AG04449 (cell line): ENCODE results near the gene ZFYVE16.
A peak's percentile ranks its signal among the peaks of the same experiment; 100 is the strongest.

Source experiments
- CTCF ChIA-PET: fragments of 350-600 bp; formaldehyde crosslinking; extraction: SDS; loops from one replicate; lab custom pipeline; 2021; ENCODE audit warnings: antibody characterized with exemption; lab: Yijun Ruan, JAX
- POLR2A ChIA-PET: fragments of 400-600, 350-600 bp; formaldehyde crosslinking; extraction: SDS; loops from one replicate; lab custom pipeline; 2020; ENCODE audit warnings: antibody characterized with exemption, inconsistent platforms; lab: Yijun Ruan, JAX
- DNase-seq: peaks from one replicate; pipeline ENCODE4 v3.0.0-alpha.2; 2010; ENCODE audit warnings: low read depth, low spot score
- H3K4me3 ChIP-seq: 2 replicates; pipeline ENCODE4 v1.5.1; 2011; ENCODE audit warnings: low read depth, mild to moderate bottlenecking, control low read depth, low read length
- TF ChIP-seq, protein P1 (sequence below): IDR thresholded peaks from one replicate; pipeline ENCODE4 v1.5.1; 2011; ENCODE audit warnings: mild to moderate bottlenecking, moderate library complexity, low read length, control low read depth, inconsistent platforms; ENCODE audit not compliant: insufficient read depth; ENCODE audit errors: missing control alignments

ZFYVE16 gene

DNA sequence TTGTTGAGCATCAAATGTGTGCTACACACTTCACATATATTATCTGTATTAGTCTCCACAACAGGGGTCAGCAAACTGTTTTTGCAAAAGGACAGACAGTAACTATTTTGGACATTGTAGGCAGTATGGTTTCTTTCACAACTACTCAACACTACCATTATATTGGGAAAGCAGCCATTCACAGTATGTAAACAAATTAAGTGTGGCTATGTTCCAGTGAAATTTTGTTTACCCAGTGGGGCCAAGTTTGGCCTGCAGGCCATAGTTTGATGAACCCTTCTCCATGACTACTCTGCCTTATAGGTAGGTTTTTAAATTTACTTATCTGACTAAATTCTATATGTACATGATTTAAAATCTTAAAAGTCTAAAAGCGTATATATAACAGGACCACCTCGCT is 67.1 kb downstream of the ZFYVE16 start:
- no peak for DNase-seq
- POLR2A ChIA-PET = no interaction called here
- CTCF ChIA-PET = no interaction called here

DNA sequence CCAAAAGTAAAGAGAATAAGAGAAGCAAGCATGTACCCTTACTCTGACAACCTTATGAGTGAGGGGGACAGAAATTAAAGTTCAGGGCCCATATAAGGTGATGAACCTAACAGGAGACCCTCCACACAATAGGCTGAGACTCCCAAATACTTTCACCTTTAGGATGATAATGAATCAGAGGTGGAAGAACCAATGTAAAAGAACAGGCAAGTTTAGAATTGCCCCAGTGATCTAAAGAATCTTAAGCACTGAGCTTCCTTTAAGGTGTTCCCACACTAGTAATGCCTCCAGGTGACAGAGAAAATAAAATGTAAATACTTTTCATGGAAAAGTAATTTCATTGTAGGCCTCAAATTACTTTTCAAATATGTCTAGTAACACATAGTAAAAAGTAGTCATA is 71.8 kb downstream of the ZFYVE16 start:
- POLR2A ChIA-PET = no interaction called here
- CTCF ChIA-PET = interaction anchor here (1.3 to 9.5 kb wide), 5 partner anchors 13 to 194 kb away, joined by 4 to 90 read pairs (median 26); no protein-coding TSS in a partner anchor
- DNase-seq = no peak
- TF ChIP-seq, protein P1, sequence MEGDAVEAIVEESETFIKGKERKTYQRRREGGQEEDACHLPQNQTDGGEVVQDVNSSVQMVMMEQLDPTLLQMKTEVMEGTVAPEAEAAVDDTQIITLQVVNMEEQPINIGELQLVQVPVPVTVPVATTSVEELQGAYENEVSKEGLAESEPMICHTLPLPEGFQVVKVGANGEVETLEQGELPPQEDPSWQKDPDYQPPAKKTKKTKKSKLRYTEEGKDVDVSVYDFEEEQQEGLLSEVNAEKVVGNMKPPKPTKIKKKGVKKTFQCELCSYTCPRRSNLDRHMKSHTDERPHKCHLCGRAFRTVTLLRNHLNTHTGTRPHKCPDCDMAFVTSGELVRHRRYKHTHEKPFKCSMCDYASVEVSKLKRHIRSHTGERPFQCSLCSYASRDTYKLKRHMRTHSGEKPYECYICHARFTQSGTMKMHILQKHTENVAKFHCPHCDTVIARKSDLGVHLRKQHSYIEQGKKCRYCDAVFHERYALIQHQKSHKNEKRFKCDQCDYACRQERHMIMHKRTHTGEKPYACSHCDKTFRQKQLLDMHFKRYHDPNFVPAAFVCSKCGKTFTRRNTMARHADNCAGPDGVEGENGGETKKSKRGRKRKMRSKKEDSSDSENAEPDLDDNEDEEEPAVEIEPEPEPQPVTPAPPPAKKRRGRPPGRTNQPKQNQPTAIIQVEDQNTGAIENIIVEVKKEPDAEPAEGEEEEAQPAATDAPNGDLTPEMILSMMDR = no peak
- H3K4me3 ChIP-seq = no peak overlapping the region

More for the DNA sequence above, 67.1 kb downstream of the ZFYVE16 start:
- H3K4me3 ChIP-seq = no peak overlapping the region
- TF ChIP-seq, protein P1 = no peak

DNA sequence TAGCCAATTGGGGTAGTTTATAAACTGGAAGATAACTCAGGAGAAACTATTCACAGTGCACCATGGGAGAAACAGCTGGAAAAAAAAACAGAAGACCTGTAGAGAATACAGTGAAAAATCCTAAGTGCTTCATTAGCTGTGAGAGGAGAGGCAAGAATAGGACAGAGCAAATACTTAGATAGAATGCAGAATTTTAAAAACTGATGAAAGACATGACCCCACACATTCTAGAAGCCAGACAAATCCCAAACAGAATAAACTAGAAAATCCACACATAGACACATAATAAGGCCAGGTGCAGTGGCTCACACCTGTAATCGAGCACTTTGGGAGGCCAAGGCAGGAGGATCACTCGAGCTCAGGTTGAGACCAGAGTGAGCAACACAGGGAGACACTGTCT is 72.5 kb downstream of the ZFYVE16 start:
- ChIA-PET POLR2A (no interaction called here), CTCF (interaction anchor here (1.3 to 9.5 kb wide), 12 partner anchors 12 to 714 kb away, joined by 4 to 90 read pairs (median 10); partner anchors contain the start of genes DHFR and MSH3)
- H3K4me3 ChIP-seq = no peak overlapping the region
- no peak for DNase-seq
- TF ChIP-seq, protein P1 = no peak

DNA sequence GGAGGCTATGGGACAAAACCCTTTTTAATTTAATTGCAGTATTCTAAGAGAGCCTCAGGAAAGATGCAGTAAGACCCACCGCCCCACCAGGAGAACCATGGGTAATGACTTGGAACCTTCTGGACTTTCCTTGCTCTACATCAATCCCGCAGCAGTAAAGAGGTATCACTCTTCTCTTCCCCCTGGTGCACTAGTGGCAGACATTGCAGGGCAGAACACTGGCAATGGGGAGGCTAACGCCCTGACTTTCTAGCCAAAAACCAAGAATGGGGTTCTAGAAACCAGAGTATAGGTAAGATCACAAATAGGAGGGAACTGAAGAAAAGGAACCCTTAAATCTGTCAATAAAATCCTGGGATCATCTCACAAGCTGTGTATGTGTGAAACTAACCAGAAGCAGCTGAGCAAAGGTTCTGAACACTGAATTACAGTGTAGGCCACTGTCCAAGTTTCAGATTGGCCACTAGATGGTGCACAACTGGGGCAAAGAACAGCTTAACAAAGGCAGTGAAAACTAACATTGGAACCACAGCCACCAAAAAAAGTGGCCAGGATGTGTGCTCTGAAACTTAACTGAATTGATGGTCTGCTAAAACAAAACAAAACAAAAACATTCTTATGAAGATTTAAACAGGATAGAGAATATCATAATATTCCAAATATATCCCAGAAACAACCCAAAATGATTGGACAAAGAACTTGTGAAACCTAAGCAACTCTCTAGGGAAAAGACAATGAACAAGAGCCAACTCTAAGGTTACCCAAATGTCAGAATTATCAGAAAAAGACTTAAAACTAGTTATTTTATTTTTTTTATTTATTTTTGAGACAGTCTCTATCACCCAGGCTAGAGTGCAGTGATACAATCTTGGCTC is 73.4 kb downstream of the ZFYVE16 start:
- TF ChIP-seq, protein P1 = peak; percentile 82
- H3K4me3 ChIP-seq = no peak overlapping the region
- ChIA-PET POLR2A (no interaction called here), CTCF (interaction anchor here (0.7 to 9.5 kb wide), 28 partner anchors 8 to 1779 kb away, joined by 3 to 90 read pairs (median 4); partner anchors contain the start of genes DHFR and MSH3)
- DNase-seq = no peak

DNA sequence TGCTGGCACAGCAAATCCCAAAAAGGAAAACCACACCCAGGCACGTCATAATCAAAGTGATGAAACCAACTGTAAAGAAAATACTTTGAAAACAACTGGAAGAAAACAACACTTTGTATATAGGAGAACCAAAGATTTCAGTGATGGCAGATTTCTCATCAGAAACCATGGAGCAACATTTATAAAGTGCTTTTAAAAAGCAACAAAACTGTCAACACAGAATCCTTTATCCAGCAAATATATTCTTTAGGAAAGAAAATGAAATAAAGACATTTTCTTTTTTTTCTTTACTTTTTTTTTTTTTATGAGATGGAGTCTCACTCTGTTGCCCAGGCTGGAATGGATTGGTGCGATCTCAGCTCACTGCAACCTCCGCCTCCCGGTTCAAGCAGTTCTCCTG is 74.7 kb downstream of the ZFYVE16 start:
- TF ChIP-seq, protein P1 = no peak
- no peak for DNase-seq
- POLR2A ChIA-PET = no interaction called here
- CTCF ChIA-PET = interaction anchor here (0.7 to 9.5 kb wide), 16 partner anchors 10 to 713 kb away, joined by 3 to 90 read pairs (median 10); partner anchors contain the start of genes DHFR and MSH3
- H3K4me3 ChIP-seq = no peak overlapping the region

DNA sequence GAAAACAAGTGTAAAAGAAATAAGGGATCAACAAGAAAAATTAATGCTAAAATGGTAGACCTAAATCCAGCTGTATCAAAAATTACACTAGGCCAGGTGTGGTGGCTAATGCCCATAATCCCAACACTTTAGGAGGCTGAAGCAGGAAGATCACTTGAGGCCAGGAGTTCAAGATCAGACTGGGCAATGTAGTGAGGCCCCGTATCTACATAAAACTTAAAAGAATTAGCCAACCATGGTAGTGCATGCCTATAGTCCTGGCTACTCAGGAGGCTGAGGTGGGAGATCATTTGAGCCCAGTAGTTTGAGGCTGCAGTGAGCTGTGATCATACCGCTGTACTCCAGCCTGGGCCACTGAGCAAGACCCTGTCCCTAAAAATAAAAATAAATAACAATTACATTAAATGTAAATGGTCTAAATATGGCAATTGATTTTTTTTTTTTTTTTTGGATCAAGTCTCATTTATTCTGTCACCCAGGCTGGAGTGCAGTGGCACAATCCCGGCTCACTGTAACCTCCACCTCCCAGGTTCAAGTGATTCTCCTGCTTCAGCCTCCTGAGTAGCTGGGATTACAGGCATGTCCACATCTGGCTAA is 75.9 kb downstream of the ZFYVE16 start:
- DNase-seq = no peak
- no peak overlapping the region for H3K4me3 ChIP-seq
- POLR2A ChIA-PET = no interaction called here
- TF ChIP-seq, protein P1 = no peak
- CTCF ChIA-PET = interaction anchor here (1.7 to 9.5 kb wide), 2 partner anchors 32 to 190 kb away, joined by 4 to 90 read pairs; no protein-coding TSS in a partner anchor
